GM21381 (cell line): Measurements from ENCODE around the gene ACTR10.
"Not testable (repeated sequence)": the region's sequence is repeated elsewhere in the genome, so short reads cannot be mapped to it uniquely, and the experiment has no call there.

Source experiments
- ATAC-seq: cut with Tn5 transposase; IDR thresholded peaks from one replicate; pipeline ENCODE4 v1.9.1; 2021; ENCODE audit warnings: mild to moderate bottlenecking, moderate library complexity; ENCODE audit not compliant: unreplicated experiment

ACTR10 gene

GRCh38 chr14:58215191-58215914 is 15.4 kb downstream of the ACTR10 start:
- no peak for ATAC-seq

- no peak for ATAC-seq
These were observed 16.6 kb downstream of the ACTR10 start for GRCh38 chr14:58216544-58216943.

GRCh38 chr14:58227096-58227819 is 27.3 kb downstream of the ACTR10 start:
- no peak for ATAC-seq

- ATAC-seq: no peak
These were observed 38.6 kb downstream of the ACTR10 start for GRCh38 chr14:58238252-58239243.

- ATAC-seq: peak; percentile 28
These were observed 39.6 kb downstream of the ACTR10 start for GRCh38 chr14:58239244-58240195.

GRCh38 chr14:58243790-58244555 is 44.0 kb downstream of the ACTR10 start:
- ATAC-seq: peak; percentile 31

- peak; percentile 86 for ATAC-seq
These were observed 44.8 kb downstream of the ACTR10 start, which contains the start of gene PSMA3 for GRCh38 chr14:58244556-58245387. Gene PSMA3 (plus strand): TSS chr14:58244843. CDS start chr14:58244921, 78 bp downstream.

GRCh38 chr14:58245562-58245961 is 45.6 kb downstream of the ACTR10 start:
- no peak for ATAC-seq

GRCh38 chr14:58249611-58250010 is 49.7 kb downstream of the ACTR10 start:
- ATAC-seq: no peak

- ATAC-seq: no peak
These were observed 58.2 kb downstream of the ACTR10 start for GRCh38 chr14:58258156-58258555.

GRCh38 chr14:58262005-58262404 is 62.1 kb downstream of the ACTR10 start:
- not testable (repeated sequence) for ATAC-seq

GRCh38 chr14:58265401-58265800 is 65.5 kb downstream of the ACTR10 start:
- no peak for ATAC-seq

GRCh38 chr14:58270628-58271027 is 70.7 kb downstream of the ACTR10 start:
- no peak for ATAC-seq

- no peak for ATAC-seq
These were observed 72.8 kb downstream of the ACTR10 start for GRCh38 chr14:58272588-58273372.

GRCh38 chr14:58274881-58275280 is 74.9 kb downstream of the ACTR10 start:
- ATAC-seq: no peak

- ATAC-seq: no peak
These were observed 75.7 kb downstream of the ACTR10 start for GRCh38 chr14:58275527-58276190.

- no peak for ATAC-seq
These were observed 76.3 kb downstream of the ACTR10 start for GRCh38 chr14:58276208-58276607.
